ENCODE results near the gene A1CF.
"Not testable (repeated sequence)": the region's sequence is repeated elsewhere in the genome, so short reads cannot be mapped to it uniquely, and the experiment has no call there.

A1CF gene

GRCh38 chr10:50788951-50789945, 96.2 kb downstream of the A1CF start:
- DNase-seq (ENCODE audit: low read depth) = no peak

GRCh38 chr10:50787962-50788361, 97.5 kb downstream of the A1CF start:
- not testable (repeated sequence) for DNase-seq (ENCODE audit: low read depth)

GRCh38 chr10:50782017-50782416, 103.4 kb downstream of the A1CF start:
- not testable (repeated sequence) for DNase-seq (ENCODE audit: low read depth)

- DNase-seq (ENCODE audit: low read depth) = not testable (repeated sequence)
Observed at GRCh38 chr10:50780036-50780435, 105.4 kb downstream of the A1CF start.

- DNase-seq (ENCODE audit: low read depth) = not testable (repeated sequence)
Observed at GRCh38 chr10:50774868-50775267, 110.6 kb downstream of the A1CF start.

- DNase-seq (ENCODE audit: low read depth) = not testable (repeated sequence)
Observed at GRCh38 chr10:50772042-50772441, 113.4 kb downstream of the A1CF start.

GRCh38 chr10:50766774-50767513, 118.5 kb downstream of the A1CF start:
- DNase-seq (ENCODE audit: low read depth) = not testable (repeated sequence)

Data from non-pigmented ciliary epithelial cell (primary cell).